NT2/D1 (cell line): ENCODE data around the gene ETF1.

Experiments
- SUZ12 ChIP-seq: IDR thresholded peaks from 2 replicates; pipeline ENCODE4 v1.6.1; 2011; ENCODE audit not compliant: insufficient read length, insufficient read depth; ENCODE audit errors: extremely low read depth
- YY1 ChIP-seq: IDR thresholded peaks from 2 replicates; pipeline ENCODE4 v1.6.1; 2011; ENCODE audit not compliant: insufficient read length, insufficient read depth
- ZNF274 ChIP-seq: IDR thresholded peaks from 2 replicates; pipeline ENCODE4 v1.6.1; 2011; ENCODE audit warnings: mild to moderate bottlenecking, low read depth, low read length

DNA sequence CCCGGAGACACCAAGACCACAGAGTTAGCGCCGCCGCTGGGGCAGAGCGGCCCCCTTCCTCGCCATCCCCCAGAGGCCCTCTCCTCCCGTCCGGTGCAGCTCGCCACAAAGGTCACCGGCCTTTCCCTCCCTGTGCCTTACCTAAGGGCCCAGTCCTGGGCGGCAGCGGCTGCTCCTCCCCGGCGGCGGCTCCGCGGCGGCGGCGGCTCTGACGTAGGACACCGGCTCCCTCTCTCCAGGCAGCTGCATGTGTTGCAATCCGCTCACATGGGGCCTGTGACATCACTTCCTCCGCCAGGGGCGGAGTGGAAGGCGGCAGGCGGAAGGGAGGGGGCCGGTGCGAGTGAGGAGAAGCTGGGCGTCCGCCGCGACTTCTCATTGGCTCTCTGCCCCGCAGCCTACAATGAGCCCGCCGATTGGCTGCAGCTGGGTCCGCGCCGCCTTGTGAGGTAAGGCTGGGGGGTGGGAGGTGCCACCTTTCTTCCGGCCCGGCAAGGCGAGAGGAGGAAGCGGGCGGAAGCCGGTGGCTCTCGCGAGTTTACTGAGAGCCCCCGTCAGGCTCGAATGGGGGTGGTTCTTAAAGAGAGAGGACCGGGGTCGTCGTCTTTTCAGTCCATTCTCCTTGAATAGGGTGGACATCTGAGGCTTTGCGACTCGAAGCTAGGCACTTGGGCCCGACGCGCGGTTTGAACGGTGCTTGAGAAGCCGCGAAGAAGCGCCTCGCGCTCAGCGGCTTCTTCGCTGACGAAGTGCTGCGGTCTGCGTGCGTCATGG lies at the start of gene ETF1:
- TF ChIP-seq ZNF274, result no peak
- no peak for TF ChIP-seq SUZ12
- TF ChIP-seq YY1, result no peak
